Naive thymus-derived CD4-positive, alpha-beta T cell (primary cell): ENCODE measurements around the gene APLP2. TPM values are rescaled to one million over a fixed set of nuclear protein-coding genes. Genes with fewer than 3 reads are reported as not detected.
A peak's percentile ranks its signal among the peaks of the same experiment; 100 is the strongest.

Source experiments
- ATAC-seq: fragments of 150-1000 bp; cut with Tn5 transposase; 2 replicates; pipeline ENCODE4 v1.10.0; 2021; ENCODE audit warnings: mild to moderate bottlenecking, moderate library complexity
- CTCF ChIA-PET: fragments of 350-600 bp; sonication (Branson Sonifier 250); formaldehyde crosslinking; loops from one replicate; lab custom pipeline; 2021; ENCODE audit warnings: antibody characterized with exemption; lab: Charles Lee
- POLR2A ChIA-PET: fragments of 350-600 bp; sonication (Branson Sonifier 250); formaldehyde crosslinking; loops from one replicate; lab custom pipeline; 2021; ENCODE audit warnings: antibody characterized with exemption, inconsistent platforms; lab: Charles Lee
- DNase-seq, 9 donors: peaks; one replicate each; pipeline versions ENCODE4 v3.0.0 to v3.0.0-alpha.2; 2020 to 2022; ENCODE audit warnings: mixed read lengths in 1 of 9
- H3K27ac ChIP-seq: one replicate; pipeline ENCODE4 v1.7.0; 2013; ENCODE audit warnings: mild to moderate bottlenecking, low read depth, low read length, moderate library complexity
- H3K27me3 ChIP-seq, 2 donors: one replicate each; pipeline ENCODE4 v1.7.0; 2013; ENCODE audit warnings: low read length in 2 of 2, mild to moderate bottlenecking in 2 of 2, moderate library complexity in 2 of 2; ENCODE audit not compliant: control insufficient read depth in 2 of 2, insufficient read depth in 2 of 2
- H3K36me3 ChIP-seq, 3 experiments: 1 replicate in 2 of 3; 2 replicates in 1 of 3; pipeline ENCODE4 v1.7.0; 2013; ENCODE audit warnings: low read length in 3 of 3, mild to moderate bottlenecking in 3 of 3, moderate library complexity in 1 of 3; ENCODE audit not compliant: insufficient read depth in 3 of 3, control insufficient read depth in 2 of 3
- H3K4me1 ChIP-seq, 2 donors: one replicate each; pipeline ENCODE4 v1.7.0; 2013; ENCODE audit warnings: low read length in 2 of 2, mild to moderate bottlenecking in 2 of 2, moderate library complexity in 1 of 2; ENCODE audit not compliant: control insufficient read depth in 2 of 2, insufficient read depth in 2 of 2
- H3K4me3 ChIP-seq: 2 replicates; pipeline ENCODE4 v1.7.0; 2013; ENCODE audit warnings: mild to moderate bottlenecking, low read length
- H3K9me3 ChIP-seq, 3 experiments: 1 replicate in 2 of 3; 2 replicates in 1 of 3; pipeline ENCODE4 v1.7.0; 2013; ENCODE audit warnings: low read length in 3 of 3; ENCODE audit not compliant: control insufficient read depth in 2 of 3
- H3K27ac Mint-ChIP-seq, 9 donors: one replicate each; pipeline ENCODE4 v1.8.0; 2020 to 2022; ENCODE audit warnings: mixed read lengths in 9 of 9, mild to moderate bottlenecking in 8 of 9, moderate library complexity in 5 of 9, inconsistent platforms in 2 of 9
- H3K27me3 Mint-ChIP-seq, 5 donors: one replicate each; pipeline ENCODE4 v1.8.0; 2021 to 2022; ENCODE audit warnings: mixed read lengths in 5 of 5, mild to moderate bottlenecking in 1 of 5
- H3K36me3 Mint-ChIP-seq, 5 donors: one replicate each; pipeline ENCODE4 v1.8.0; 2020 to 2022; ENCODE audit warnings: mixed read lengths in 5 of 5, mild to moderate bottlenecking in 3 of 5, inconsistent platforms in 1 of 5
- H3K4me1 Mint-ChIP-seq, 7 donors: one replicate each; pipeline ENCODE4 v1.8.0; 2020 to 2022; ENCODE audit warnings: mixed read lengths in 7 of 7, mild to moderate bottlenecking in 3 of 7, inconsistent platforms in 1 of 7
- H3K4me3 Mint-ChIP-seq, 10 donors: one replicate each; pipeline ENCODE4 v1.8.0; 2020 to 2022; ENCODE audit warnings: mild to moderate bottlenecking in 10 of 10, mixed read lengths in 10 of 10, moderate library complexity in 6 of 10, inconsistent platforms in 2 of 10
- H3K9me3 Mint-ChIP-seq, 11 donors: one replicate each; pipeline ENCODE4 v1.8.0; 2020 to 2022; ENCODE audit warnings: mixed read lengths in 11 of 11, mild to moderate bottlenecking in 4 of 11, inconsistent platforms in 1 of 11, moderate library complexity in 1 of 11
- intact Hi-C, 2 donors: fragments of 100-400 bp; cut with micrococcal nuclease; formaldehyde crosslinking; loops; one replicate each; pipeline ENCODE4 v1.15.1; 2023
- polyA plus RNA-seq, 2 donors: library from polyadenylated mRNA; unstranded; fragments of 300-500 nt; fragmentation: Illumina TruSeq; gene quantifications; one replicate each; pipeline ENCODE4 v1.2.3, GENCODE V29; 2021
- total RNA-seq, 6 experiments: library from RNA in 5 of 6; stranded (reverse) in 5 of 6; gene quantifications; 1 replicate in 5 of 6; 2 replicates in 1 of 6; pipeline ENCODE4 v1.2.3 and lab custom pipeline; 2021 to 2026

APLP2 gene
- total and polyA plus RNA-seq, 7 experiments from 2014 or later, result 26.6 to 172 (median 46.3) TPM

GRCh38 chr11:130085671-130086290 lies 16.1 kb downstream of the APLP2 start:
- no peak overlapping the region for H3K4me3 Mint-ChIP-seq
- H3K4me3 ChIP-seq, result no peak overlapping the region
- H3K27ac ChIP-seq, result no peak overlapping the region
- H3K4me1 Mint-ChIP-seq, result peaks cover 5 to 39% (median 20%) of the 10 kb centered on the region in 7 donors
- H3K36me3 Mint-ChIP-seq, result peaks cover 0 to 9% (median 3%) of the 10 kb centered on the region in 5 donors
- H3K9me3 ChIP-seq, result no peaks in the 10 kb centered on the region
- DNase-seq (no peak), ATAC-seq (no peak)
- no peaks in the 10 kb centered on the region for H3K4me1 ChIP-seq
- peaks cover 0 to 4% (median 0%) of the 10 kb centered on the region in 5 donors for H3K27me3 Mint-ChIP-seq
- ChIA-PET CTCF (no interaction called here), POLR2A (no interaction called here)
- intact Hi-C loops, result no loop called here
- H3K36me3 ChIP-seq, result no peaks in the 10 kb centered on the region
- H3K9me3 Mint-ChIP-seq, result no peaks in the 10 kb centered on the region
- H3K27ac Mint-ChIP-seq, result no peak overlapping the region
- H3K27me3 ChIP-seq, result no peaks in the 10 kb centered on the region

GRCh38 chr11:130086669-130087068 lies 17.0 kb downstream of the APLP2 start:
- intact Hi-C loops, result no loop called here
- no peaks in the 10 kb centered on the region for H3K4me1 ChIP-seq
- no peak overlapping the region for H3K27ac ChIP-seq
- Mint-ChIP-seq H3K4me3 (no peak overlapping the region), H3K4me1 (peaks cover 5 to 39% (median 20%) of the 10 kb centered on the region in 7 donors), H3K36me3 (peaks cover 0 to 9% (median 3%) of the 10 kb centered on the region in 5 donors), H3K27ac (no peak overlapping the region), H3K27me3 (peaks cover 0 to 4% (median 0%) of the 10 kb centered on the region in 5 donors), H3K9me3 (no peaks in the 10 kb centered on the region)
- ATAC-seq, result no peak
- ChIA-PET CTCF (no interaction called here), POLR2A (interaction anchor here (1.3 kb wide), 1 partner anchor 85 kb away, joined by 3 read pairs; no protein-coding TSS in a partner anchor)
- no peaks in the 10 kb centered on the region for H3K9me3 ChIP-seq
- H3K4me3 ChIP-seq, result no peak overlapping the region
- no peaks in the 10 kb centered on the region for H3K27me3 ChIP-seq
- no peaks in the 10 kb centered on the region for H3K36me3 ChIP-seq
- DNase-seq, result no peak

- Mint-ChIP-seq H3K27me3 (peaks cover 0 to 4% (median 0%) of the 10 kb centered on the region in 5 donors), H3K4me1 (peaks cover 5 to 39% (median 20%) of the 10 kb centered on the region in 7 donors), H3K36me3 (peaks cover 0 to 9% (median 3%) of the 10 kb centered on the region in 5 donors), H3K9me3 (no peaks in the 10 kb centered on the region), H3K27ac (peak overlapping the region in 1 of 9 donors; percentile 38), H3K4me3 (no peak overlapping the region)
- H3K27me3 ChIP-seq, result no peaks in the 10 kb centered on the region
- DNase-seq, result no peak
- no peaks in the 10 kb centered on the region for H3K36me3 ChIP-seq
- no peak overlapping the region for H3K4me3 ChIP-seq
- no peaks in the 10 kb centered on the region for H3K9me3 ChIP-seq
- CTCF ChIA-PET, result no interaction called here
- intact Hi-C loops, result no loop called here
- POLR2A ChIA-PET, result interaction anchor here (1.3 kb wide), 1 partner anchor 86 kb away, joined by 3 read pairs; no protein-coding TSS in a partner anchor
- no peaks in the 10 kb centered on the region for H3K4me1 ChIP-seq
- no peak overlapping the region for H3K27ac ChIP-seq
- ATAC-seq, result peak; percentile 41
Observed at GRCh38 chr11:130087294-130087926, 17.7 kb downstream of the APLP2 start.

- CTCF ChIA-PET, result no interaction called here
- ATAC-seq, result no peak
- DNase-seq, result no peak
- Histone ChIP-seq H3K4me1 (no peaks in the 10 kb centered on the region), H3K27me3 (no peaks in the 10 kb centered on the region), H3K9me3 (no peaks in the 10 kb centered on the region), H3K4me3 (no peak overlapping the region), H3K27ac (no peak overlapping the region), H3K36me3 (no peaks in the 10 kb centered on the region)
- intact Hi-C loops, result no loop called here
- peaks cover 5 to 39% (median 19%) of the 10 kb centered on the region in 7 donors for H3K4me1 Mint-ChIP-seq
- peaks cover 0 to 12% (median 3%) of the 10 kb centered on the region in 5 donors for H3K36me3 Mint-ChIP-seq
- H3K4me3 Mint-ChIP-seq, result no peak overlapping the region
- H3K9me3 Mint-ChIP-seq, result no peaks in the 10 kb centered on the region
- no peak overlapping the region for H3K27ac Mint-ChIP-seq
- H3K27me3 Mint-ChIP-seq, result peaks cover 0 to 4% (median 0%) of the 10 kb centered on the region in 5 donors
- POLR2A ChIA-PET, result no interaction called here
Observed at GRCh38 chr11:130088217-130088616, 18.5 kb downstream of the APLP2 start.

- no peak overlapping the region for H3K4me3 ChIP-seq
- ATAC-seq, result no peak
- no peaks in the 10 kb centered on the region for H3K4me1 ChIP-seq
- H3K9me3 ChIP-seq, result no peaks in the 10 kb centered on the region
- ChIA-PET CTCF (no interaction called here), POLR2A (no interaction called here)
- no peak overlapping the region for H3K4me3 Mint-ChIP-seq
- H3K27ac Mint-ChIP-seq, result no peak overlapping the region
- H3K27ac ChIP-seq, result no peak overlapping the region
- peaks cover 0 to 4% (median 0%) of the 10 kb centered on the region in 5 donors for H3K27me3 Mint-ChIP-seq
- DNase-seq, result no peak
- intact Hi-C loops, result no loop called here
- peaks cover 5 to 39% (median 15%) of the 10 kb centered on the region in 7 donors for H3K4me1 Mint-ChIP-seq
- H3K9me3 Mint-ChIP-seq, result no peaks in the 10 kb centered on the region
- no peaks in the 10 kb centered on the region for H3K36me3 ChIP-seq
- peaks cover 0 to 13% (median 6%) of the 10 kb centered on the region in 5 donors for H3K36me3 Mint-ChIP-seq
- H3K27me3 ChIP-seq, result no peaks in the 10 kb centered on the region
Observed at GRCh38 chr11:130088919-130089673, 19.4 kb downstream of the APLP2 start.

- H3K4me1 ChIP-seq, result no peaks in the 10 kb centered on the region
- POLR2A ChIA-PET, result no interaction called here
- Mint-ChIP-seq H3K36me3 (peaks cover 0 to 9% (median 6%) of the 10 kb centered on the region in 5 donors), H3K9me3 (no peaks in the 10 kb centered on the region), H3K27me3 (peaks cover 0 to 4% (median 0%) of the 10 kb centered on the region in 5 donors), H3K4me3 (no peak overlapping the region), H3K27ac (peak overlapping the region in 2 of 9 donors; percentile 41 to 49), H3K4me1 (peaks cover 5 to 37% (median 18%) of the 10 kb centered on the region in 7 donors)
- no peak overlapping the region for H3K4me3 ChIP-seq
- no peak overlapping the region for H3K27ac ChIP-seq
- H3K27me3 ChIP-seq, result no peaks in the 10 kb centered on the region
- intact Hi-C loops, result no loop called here
- DNase-seq, result no peak
- H3K36me3 ChIP-seq, result no peaks in the 10 kb centered on the region
- CTCF ChIA-PET, result no interaction called here
- ATAC-seq, result no peak
- no peaks in the 10 kb centered on the region for H3K9me3 ChIP-seq
Observed at GRCh38 chr11:130089674-130090073, 20.0 kb downstream of the APLP2 start.
